OCI-LY7 (cell line): Measurements from ENCODE around the gene PPP2R3B.

ENCODE experiments used
- CTCF ChIP-seq: fragments of 200-600 bp; sonication (generic); conservative IDR thresholded peaks from 2 replicates; pipeline ENCODE4 v1.5.1; 2014; ENCODE audit warnings: mild to moderate bottlenecking, antibody characterized with exemption, low read length, moderate library complexity, mixed read lengths
- EZH2phosphoT487 ChIP-seq: fragments of 200-600 bp; sonication (generic); IDR thresholded peaks from 2 replicates; pipeline ENCODE4 v1.6.1; 2018; ENCODE audit warnings: low read depth, borderline replicate concordance, mild to moderate bottlenecking, mixed run types, antibody characterized with exemption, low read length, moderate library complexity, mixed read lengths

GRCh38 chrX:287670-288069 is 99.0 kb downstream of the PPP2R3B start:
- TF ChIP-seq CTCF: no peak
- TF ChIP-seq EZH2phosphoT487: no peak
